ENCODE data around the gene PF4V1. TPM values are rescaled to one million over a fixed set of nuclear protein-coding genes. Genes with fewer than 3 reads are reported as not detected.

The PF4V1 gene
- total RNA-seq, 1 experiment from 2014 or later: not detected

DNA sequence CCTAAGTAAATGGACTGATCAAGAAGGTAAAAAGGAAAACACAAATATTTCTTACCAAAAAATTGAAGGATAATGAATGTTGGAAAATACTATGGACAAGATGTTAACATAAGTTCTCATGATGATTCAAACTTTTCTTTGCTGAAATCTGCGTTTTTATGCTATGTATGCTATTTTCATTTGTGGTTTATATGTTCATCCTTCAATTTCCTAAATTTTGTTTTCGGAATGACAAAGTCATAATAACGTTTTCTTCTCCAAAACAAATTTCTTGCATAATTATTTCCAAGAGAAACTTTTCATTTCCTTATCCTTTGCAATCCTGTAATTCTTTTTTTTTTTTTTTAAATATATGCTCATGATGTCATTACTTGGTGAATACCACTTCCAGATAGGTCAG, 7.8 kb downstream of the PF4V1 start:
- H3K27me3 Mint-ChIP-seq (ENCODE audit: unreplicated experiment): no peaks in the 10 kb centered on the region
- TF ChIP-seq, protein P1, sequence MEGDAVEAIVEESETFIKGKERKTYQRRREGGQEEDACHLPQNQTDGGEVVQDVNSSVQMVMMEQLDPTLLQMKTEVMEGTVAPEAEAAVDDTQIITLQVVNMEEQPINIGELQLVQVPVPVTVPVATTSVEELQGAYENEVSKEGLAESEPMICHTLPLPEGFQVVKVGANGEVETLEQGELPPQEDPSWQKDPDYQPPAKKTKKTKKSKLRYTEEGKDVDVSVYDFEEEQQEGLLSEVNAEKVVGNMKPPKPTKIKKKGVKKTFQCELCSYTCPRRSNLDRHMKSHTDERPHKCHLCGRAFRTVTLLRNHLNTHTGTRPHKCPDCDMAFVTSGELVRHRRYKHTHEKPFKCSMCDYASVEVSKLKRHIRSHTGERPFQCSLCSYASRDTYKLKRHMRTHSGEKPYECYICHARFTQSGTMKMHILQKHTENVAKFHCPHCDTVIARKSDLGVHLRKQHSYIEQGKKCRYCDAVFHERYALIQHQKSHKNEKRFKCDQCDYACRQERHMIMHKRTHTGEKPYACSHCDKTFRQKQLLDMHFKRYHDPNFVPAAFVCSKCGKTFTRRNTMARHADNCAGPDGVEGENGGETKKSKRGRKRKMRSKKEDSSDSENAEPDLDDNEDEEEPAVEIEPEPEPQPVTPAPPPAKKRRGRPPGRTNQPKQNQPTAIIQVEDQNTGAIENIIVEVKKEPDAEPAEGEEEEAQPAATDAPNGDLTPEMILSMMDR (IDR thresholded peaks at IDR 0.05; ENCODE audit: unreplicated experiment): no peak
- H3K9me3 Mint-ChIP-seq (ENCODE audit: low read depth, unreplicated experiment): no peaks in the 10 kb centered on the region
- DNase-seq: no peak
- H3K4me1 Mint-ChIP-seq (ENCODE audit: low read depth, unreplicated experiment): no peaks in the 10 kb centered on the region
- intact Hi-C loops (cut with micrococcal nuclease; ENCODE audit: unreplicated experiment): loop anchor here (10.0 kb wide), 1 partner anchor 274 kb away; no protein-coding TSS in a partner anchor
- no peak overlapping the region for H3K27ac Mint-ChIP-seq (ENCODE audit: unreplicated experiment)
- no peaks in the 10 kb centered on the region for H3K36me3 Mint-ChIP-seq (ENCODE audit: insufficient read depth, unreplicated experiment)
- BruUV-seq (replicated peaks): no TSS peak
- no peak overlapping the region for H3K4me3 Mint-ChIP-seq (ENCODE audit: low read depth, unreplicated experiment)
- CTCF ChIA-PET: no interaction called here

DNA sequence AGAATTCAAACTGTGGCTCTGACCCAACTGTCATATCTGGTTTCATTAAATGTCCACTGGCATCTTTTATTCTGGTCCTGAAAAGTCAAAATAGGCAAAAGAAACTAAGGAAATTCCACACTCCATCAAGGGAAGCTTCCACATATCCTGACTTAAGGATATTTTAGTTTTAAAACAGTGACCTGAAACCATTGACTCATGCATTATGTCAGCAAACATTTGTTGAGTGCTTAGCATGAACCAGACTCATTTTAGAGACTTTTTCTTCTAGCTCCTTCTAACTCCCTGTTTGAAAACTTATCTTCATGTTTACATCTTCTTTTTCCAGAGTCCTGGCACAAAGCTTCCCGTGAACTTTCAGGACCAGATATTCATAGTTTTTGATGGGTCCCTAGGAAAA, 9.2 kb downstream of the PF4V1 start:
- intact Hi-C loops (cut with micrococcal nuclease; ENCODE audit: unreplicated experiment): loop anchor here (10.0 kb wide), 1 partner anchor 272 kb away; no protein-coding TSS in a partner anchor
- H3K36me3 Mint-ChIP-seq (ENCODE audit: insufficient read depth, unreplicated experiment): no peaks in the 10 kb centered on the region
- no peaks in the 10 kb centered on the region for H3K4me1 Mint-ChIP-seq (ENCODE audit: low read depth, unreplicated experiment)
- H3K27me3 Mint-ChIP-seq (ENCODE audit: unreplicated experiment): no peaks in the 10 kb centered on the region
- no peak overlapping the region for H3K27ac Mint-ChIP-seq (ENCODE audit: unreplicated experiment)
- no peak for DNase-seq
- H3K4me3 Mint-ChIP-seq (ENCODE audit: low read depth, unreplicated experiment): no peak overlapping the region
- BruUV-seq (replicated peaks): no TSS peak
- H3K9me3 Mint-ChIP-seq (ENCODE audit: low read depth, unreplicated experiment): no peaks in the 10 kb centered on the region
- TF ChIP-seq, protein P1 (IDR thresholded peaks at IDR 0.05; ENCODE audit: unreplicated experiment): no peak
- CTCF ChIA-PET: interaction anchor here (0.6 kb wide), 1 partner anchor 42 kb away, joined by 3 read pairs; no protein-coding TSS in a partner anchor

DNA sequence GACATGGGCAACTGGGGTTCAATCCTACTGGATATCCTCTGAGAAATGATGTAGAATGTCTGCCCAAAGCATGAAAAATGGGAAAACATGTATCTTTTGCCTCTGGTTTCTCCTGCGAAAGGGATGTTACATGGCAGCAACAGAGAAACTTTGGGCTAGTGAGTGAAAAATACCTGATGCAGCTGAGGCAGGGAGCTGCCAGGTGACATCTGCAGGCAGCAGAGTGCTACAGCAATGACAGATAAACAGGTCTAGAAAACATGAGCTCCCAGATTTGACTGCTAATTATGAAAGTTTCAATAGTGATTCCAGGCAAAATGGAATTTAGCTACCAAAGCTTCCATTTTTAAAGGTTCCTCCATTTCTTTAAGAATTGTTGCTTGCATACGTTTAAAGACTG, 11.3 kb downstream of the PF4V1 start:
- Mint-ChIP-seq H3K4me1 (ENCODE audit: low read depth, unreplicated experiment) (peaks cover 8% of the 10 kb centered on the region), H3K27me3 (ENCODE audit: unreplicated experiment) (no peaks in the 10 kb centered on the region), H3K27ac (ENCODE audit: unreplicated experiment) (no peak overlapping the region), H3K9me3 (ENCODE audit: low read depth, unreplicated experiment) (no peaks in the 10 kb centered on the region), H3K4me3 (ENCODE audit: low read depth, unreplicated experiment) (no peak overlapping the region), H3K36me3 (ENCODE audit: insufficient read depth, unreplicated experiment) (peaks cover 16% of the 10 kb centered on the region)
- CTCF ChIA-PET: interaction anchor here (0.7 to 1.2 kb wide), 9 partner anchors 8 to 270 kb away, joined by 3 to 12 read pairs (median 5); partner anchors contain the start of gene CXCL8
- peak; percentile 43 for DNase-seq
- intact Hi-C loops (cut with micrococcal nuclease; ENCODE audit: unreplicated experiment): loop anchor here (2.0 to 10.0 kb wide), 2 partner anchors 26 to 270 kb away; no protein-coding TSS in a partner anchor
- no TSS peak for BruUV-seq (replicated peaks)
- TF ChIP-seq, protein P1 (IDR thresholded peaks at IDR 0.05; ENCODE audit: unreplicated experiment): peak; percentile 68

DNA sequence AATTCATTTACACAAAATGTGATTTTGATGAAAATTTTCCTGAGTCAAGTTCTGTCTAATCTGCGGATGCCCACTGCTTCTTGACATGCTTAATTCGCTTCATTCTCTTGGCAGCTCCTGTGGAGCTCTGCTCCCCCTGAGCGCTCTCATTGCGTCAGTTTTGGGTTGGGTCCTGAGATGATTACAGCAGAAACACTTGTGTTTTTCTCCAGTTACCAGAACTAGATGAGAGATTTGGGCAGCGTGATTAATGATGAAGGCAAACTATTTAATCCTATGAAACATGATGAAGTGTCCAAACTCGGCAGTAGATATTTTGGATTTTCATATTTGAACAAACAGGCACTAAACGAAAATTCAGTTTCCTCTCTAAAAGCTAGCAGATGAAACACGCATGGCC, 11.9 kb downstream of the PF4V1 start:
- DNase-seq: no peak
- intact Hi-C loops (cut with micrococcal nuclease; ENCODE audit: unreplicated experiment): loop anchor here (2.0 to 10.0 kb wide), 3 partner anchors 26 to 270 kb away; no protein-coding TSS in a partner anchor
- no TSS peak for BruUV-seq (replicated peaks)
- TF ChIP-seq, protein P1 (IDR thresholded peaks at IDR 0.05; ENCODE audit: unreplicated experiment): no peak
- CTCF ChIA-PET: interaction anchor here (0.7 to 1.2 kb wide), 9 partner anchors 9 to 270 kb away, joined by 3 to 12 read pairs (median 5); partner anchors contain the start of gene CXCL8
- Mint-ChIP-seq H3K36me3 (ENCODE audit: insufficient read depth, unreplicated experiment) (peaks cover 22% of the 10 kb centered on the region), H3K27ac (ENCODE audit: unreplicated experiment) (no peak overlapping the region), H3K9me3 (ENCODE audit: low read depth, unreplicated experiment) (no peaks in the 10 kb centered on the region), H3K27me3 (ENCODE audit: unreplicated experiment) (no peaks in the 10 kb centered on the region), H3K4me1 (ENCODE audit: low read depth, unreplicated experiment) (peaks cover 8% of the 10 kb centered on the region), H3K4me3 (ENCODE audit: low read depth, unreplicated experiment) (peak overlapping the region; percentile 19)
